IPS DF 19.7 (cell line): ENCODE data around the gene PCDHB16.

Source experiments
- DNase-seq: peaks from one replicate; pipeline ENCODE4 v3.0.0-alpha.2; 2013; ENCODE audit warnings: low read depth, low spot score

PCDHB16 gene

GRCh38 chr5:141234109-141234667, 52.0 kb downstream of the PCDHB16 start:
- no peak for DNase-seq
